GM18517 (cell line): ENCODE measurements around the gene RARA.

Experiments
- ATAC-seq: cut with Tn5 transposase; IDR thresholded peaks from one replicate; pipeline ENCODE4 v1.9.1; 2021; ENCODE audit warnings: mild to moderate bottlenecking, moderate library complexity; ENCODE audit not compliant: unreplicated experiment

Gene RARA

DNA sequence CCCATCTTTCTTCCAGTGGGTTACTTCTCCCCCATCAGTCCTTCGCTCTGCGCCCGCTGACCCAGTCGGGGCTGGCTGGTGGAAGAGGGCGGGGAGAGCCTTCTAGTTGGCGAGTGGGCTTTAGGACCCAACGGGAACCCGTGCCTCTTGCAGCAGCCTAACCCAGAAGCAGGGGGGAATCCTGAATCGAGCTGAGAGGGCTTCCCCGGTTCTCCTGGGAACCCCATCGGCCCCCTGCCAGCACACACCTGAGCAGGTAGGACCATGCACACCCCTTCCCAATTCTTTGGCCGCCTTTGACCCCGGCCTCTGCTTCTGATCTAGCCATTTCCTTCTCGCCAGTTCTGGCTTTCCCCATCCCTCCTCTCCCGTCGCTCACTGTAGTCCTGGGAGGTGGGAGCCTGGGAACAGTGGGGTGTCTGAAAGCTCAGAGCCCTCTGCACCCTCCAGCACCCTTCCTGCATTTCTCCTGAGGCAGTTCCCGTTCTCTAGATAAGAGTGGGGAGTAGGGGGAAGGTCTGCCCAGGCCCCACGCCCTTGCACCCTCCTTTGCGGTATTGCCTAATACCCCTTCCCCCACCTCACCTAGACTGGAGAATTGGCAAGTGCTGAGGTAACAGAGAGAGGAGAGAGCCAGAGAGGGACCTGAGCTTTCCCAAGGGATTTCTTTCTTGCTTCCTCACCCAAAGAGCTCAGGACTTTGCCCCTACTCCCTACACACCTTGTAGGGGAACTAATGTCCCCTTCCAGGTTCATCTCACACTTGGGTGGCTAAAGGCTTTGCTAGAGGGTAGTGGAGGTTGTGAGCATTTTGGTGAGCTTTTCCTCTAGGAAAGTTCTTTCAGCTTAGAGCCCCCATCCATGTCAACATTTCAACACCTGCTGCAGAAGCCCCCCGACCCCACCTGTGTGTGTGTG lies at the start of gene RARA:
TSS of gene RARA (plus strand) at position 150 of the 918 bp plus-strand sequence. CDS start 22,039 bp downstream, outside the sequence.
- ATAC-seq, result no peak

DNA sequence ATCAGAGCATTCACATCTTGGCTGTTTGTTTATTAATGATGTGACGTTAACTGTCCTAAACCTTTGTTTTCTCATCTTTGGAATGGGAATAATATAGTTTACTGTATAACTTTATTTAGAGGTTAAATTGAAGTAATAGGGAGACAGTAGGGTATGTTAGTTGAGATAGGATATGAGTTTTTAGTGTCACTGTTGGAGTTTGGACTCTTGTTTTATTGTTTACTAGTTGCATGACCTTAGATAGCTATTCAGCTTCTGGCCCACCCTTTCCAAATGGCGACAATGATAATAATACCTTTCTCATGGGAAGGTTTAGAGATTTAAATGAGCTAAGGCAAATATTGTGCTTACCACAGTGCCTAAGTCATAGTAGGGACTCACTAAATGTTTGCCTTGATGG lies 49.5 kb upstream of the RARA start:
- ATAC-seq, result no peak

DNA sequence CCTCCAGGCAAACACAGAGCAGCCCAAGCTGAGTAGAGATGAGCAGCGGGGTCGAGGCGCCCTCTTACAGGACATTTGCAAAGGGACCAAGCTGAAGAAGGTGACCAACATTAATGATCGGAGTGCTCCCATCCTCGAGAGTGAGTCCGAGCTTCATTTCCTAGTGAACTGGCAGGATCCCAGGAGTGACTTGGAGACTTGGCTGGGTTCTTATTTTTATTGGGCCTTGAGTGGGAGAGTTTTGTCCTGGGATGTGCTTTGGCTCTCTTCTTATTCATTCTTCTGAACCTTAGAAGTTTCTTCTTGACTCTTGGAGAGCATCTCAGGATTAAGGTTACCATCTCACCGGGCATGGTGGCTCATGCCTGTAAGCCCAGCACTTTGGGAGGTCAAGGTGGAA lies 48.5 kb upstream of the RARA start:
- ATAC-seq, result no peak

DNA sequence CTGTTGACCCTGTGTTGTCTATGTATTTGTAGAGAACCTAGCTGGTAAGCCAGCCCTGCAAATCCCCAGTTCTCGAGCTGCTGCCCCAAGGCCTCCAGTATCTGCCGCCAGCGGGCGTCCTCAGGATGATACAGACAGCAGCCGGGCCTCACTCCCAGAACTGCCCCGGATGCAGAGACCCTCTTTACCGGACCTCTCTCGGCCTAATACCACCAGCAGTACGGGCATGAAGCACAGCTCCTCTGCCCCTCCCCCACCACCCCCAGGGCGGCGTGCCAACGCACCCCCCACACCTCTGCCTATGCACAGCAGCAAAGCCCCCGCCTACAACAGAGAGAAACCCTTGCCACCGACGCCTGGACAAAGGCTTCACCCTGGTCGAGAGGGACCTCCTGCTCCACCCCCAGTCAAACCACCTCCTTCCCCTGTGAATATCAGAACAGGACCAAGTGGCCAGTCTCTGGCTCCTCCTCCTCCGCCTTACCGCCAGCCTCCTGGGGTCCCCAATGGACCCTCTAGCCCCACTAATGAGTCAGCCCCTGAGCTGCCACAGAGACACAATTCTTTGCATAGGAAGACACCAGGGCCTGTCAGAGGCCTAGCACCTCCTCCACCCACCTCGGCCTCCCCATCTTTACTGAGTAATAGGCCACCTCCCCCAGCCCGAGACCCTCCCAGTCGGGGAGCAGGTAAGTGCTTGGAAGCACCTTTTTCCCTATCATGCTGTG lies 44.4 kb upstream of the RARA start:
- ATAC-seq, result no peak

DNA sequence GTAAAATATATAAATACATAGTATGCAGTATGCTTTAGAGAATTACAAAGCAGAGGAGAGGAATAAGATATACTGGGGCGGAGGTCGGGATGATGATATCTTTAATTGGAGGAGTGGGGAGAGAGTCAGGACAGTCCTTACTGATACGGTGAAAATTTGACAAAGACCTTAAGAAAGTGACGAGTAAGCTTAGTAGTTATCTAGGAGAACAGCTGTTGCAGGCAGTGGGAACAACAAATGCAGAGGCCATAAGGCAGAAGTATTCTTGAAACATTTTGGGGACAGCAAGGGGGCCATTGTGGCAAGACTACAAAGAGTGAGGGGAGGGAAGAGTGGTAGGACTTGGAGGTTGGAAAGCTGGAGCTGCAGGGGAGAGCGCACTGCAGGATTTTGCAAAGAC lies 43.6 kb upstream of the RARA start:
- no peak for ATAC-seq

DNA sequence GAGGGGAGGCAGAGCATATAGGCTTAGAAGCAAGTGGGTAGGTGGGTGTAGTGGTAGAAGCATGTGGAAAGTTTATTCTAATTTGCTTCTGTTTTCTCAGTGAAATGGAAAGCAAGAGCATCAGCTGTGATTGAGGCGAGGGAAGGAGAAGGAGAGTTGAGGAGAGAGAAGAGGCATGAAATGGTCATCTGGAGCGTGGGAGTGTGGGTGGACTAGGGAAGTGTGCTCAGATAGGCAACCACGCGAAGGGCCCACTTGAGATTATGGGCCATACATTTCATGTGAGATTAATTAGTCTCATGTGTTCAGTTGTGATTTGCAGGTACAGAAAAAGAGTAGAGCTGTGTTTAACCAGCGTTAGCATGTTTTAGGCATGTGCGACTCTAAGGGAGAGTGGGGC lies 42.1 kb upstream of the RARA start:
- no peak for ATAC-seq

DNA sequence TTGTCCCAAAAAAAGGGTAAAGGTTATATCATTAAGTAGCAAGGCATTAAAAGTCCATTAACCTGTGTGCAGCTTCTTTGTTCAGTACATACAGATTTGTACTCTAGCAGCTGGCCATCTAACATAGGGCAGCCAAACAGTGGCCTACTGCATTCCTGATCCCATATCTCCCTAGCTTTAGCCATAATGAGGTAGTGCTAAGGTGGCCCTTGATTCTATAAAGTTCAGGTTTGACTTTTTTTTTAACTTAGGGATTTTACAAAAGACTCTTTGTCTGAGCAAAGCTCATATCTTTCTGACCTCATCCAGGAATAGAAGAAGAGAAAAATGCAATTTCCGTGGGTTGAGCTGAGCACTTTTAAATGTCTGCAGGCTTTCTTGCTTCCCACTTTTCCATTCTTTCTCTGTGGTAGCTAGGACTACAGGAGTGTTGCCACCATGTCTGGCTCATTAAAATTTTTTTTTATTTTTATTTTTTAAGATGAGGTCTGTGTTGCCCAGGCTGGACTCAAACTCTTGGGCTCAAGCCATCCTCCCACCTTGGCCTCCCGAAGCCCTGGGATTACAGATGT lies 40.8 kb upstream of the RARA start:
- ATAC-seq, result no peak

DNA sequence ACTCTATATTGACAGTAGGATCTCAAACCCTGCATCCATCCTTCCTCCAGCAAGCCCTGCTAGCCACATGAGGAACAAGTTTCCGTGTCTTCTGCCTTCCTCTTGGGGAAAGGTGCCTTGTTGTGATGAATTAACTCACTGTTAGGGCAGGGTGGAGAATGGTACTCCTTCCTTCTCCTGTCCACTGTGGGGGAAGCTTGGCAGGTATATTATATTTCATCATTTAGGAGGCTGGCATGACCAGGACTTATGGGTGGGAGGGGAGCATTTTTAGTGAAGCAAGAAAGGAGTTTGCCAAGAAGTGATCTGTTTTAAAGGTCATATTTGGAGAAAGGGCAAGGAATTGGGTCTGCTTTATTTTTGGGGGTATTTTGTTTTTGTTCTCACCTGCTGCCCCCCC lies 30.6 kb upstream of the RARA start:
- ATAC-seq, result no peak

DNA sequence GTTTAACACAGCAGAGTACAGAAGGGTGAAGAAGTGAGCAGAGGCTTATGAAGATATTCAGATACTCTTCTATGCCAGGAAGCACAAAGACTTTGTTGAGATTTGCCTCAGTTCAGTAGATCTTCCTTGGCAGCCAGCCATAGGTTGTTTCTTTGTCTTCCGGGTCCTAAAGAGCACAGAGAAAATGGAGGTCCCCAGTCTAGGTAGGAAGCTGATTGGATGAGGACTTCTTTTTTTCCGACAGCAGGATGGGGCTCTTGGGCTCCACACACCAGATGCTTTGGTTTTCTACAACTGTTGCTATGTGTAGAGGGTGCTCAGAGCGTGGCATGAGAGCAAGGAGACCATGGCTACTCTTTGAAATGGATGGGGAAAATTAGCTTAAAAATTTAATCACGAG lies 29.6 kb upstream of the RARA start:
- ATAC-seq, result no peak

DNA sequence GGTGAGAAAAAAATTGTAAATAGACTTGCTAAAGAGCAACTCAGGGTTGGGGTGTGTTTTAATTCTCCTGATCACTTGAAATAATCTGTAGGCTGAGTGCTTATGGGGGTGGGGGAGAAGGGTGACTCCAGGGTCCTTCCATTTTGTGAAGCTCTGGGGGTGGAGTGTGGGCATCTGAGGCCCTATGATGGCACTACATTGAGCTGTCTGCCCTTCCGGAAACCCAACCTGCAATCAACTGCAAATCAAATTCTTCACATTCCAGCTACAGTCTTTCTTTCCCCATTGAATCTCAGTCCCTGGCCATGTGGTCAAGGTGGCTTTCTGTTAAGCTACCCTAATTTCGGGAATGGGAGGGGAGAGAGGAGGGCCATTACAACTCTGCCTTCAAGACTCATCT lies 27.3 kb upstream of the RARA start:
- ATAC-seq, result no peak

DNA sequence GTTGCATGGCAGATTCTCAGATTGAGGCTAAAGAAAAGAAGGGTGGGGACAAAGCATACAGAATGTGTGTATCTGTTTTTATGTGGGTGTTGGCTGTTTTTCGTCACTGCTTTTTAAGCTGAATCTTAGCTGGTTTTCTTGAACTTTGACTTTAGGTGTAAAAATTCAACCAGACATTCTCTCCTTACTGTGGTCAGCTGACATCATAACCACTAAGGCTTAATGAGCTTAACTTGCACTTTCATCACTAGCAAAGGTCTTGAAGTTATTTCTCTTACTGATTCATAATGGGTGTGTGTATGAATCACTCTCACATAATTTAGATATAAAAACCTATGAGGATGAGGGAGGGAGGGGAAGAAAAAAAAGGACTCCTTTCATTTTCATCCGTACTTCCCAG lies 25.3 kb upstream of the RARA start:
- ATAC-seq, result no peak

DNA sequence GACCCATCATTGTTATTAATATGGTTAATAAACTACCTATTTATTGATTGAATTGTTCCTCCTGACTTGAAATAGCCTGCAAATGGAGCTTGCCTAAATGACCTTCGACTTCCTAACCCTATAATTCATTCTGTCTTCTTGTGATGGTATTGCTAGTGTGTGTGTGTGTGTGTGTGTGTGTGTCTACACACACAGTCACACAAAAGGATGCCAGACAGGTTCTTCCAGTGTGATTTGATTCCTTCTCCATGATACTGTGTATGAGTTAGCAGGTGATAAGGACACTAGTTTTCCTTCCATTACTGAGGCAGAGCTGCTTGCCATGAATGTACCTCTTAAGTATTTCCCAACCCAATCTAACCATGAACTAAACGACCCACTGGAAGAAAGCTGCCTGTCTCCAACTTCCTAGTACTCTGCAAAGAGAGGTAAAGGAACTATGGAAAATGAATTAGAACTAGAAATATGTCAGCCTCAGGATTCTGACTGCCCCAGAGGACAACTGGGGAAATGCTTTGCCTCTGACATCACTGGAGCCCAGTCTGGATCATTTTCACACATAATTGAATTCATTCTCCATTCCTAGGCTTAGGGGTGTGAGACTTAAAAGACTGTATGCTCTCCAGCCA lies 24.8 kb upstream of the RARA start:
- no peak for ATAC-seq

DNA sequence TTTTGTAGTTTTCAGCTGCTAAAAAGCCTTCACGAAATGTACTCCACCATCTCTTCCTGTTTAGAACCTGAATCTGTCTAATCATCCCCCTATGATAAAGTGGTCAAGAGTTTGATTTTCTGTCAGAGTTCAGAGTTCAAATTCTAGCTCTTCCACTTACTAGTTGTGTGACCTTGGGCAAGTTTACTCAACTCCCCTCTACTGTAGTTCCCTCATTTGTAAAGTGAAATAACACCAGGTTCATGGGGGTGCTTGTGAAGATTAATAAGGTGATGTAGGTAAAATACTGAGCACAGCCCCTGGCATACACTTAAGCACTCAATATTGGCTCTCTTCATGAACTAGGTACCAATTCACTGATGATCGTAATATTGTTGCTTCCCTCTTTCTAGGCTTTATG lies 22.5 kb upstream of the RARA start:
- ATAC-seq, result no peak

DNA sequence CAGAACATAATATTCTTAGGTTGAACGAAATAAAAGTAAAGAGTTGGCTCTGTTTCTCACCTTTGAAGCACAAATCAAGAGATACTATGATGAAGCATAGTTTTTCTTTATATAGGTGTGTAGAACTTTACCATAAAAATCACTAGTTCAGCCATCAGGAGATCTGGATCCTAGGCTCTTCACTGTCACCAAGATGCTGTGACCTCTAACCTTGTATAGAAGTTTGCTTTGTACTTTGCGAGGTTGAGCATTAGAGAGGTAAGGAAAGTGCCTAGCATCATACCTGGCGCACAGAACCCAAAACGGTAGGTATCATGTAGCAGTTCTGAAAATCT lies 21.9 kb upstream of the RARA start:
- ATAC-seq, result peak; percentile 8

DNA sequence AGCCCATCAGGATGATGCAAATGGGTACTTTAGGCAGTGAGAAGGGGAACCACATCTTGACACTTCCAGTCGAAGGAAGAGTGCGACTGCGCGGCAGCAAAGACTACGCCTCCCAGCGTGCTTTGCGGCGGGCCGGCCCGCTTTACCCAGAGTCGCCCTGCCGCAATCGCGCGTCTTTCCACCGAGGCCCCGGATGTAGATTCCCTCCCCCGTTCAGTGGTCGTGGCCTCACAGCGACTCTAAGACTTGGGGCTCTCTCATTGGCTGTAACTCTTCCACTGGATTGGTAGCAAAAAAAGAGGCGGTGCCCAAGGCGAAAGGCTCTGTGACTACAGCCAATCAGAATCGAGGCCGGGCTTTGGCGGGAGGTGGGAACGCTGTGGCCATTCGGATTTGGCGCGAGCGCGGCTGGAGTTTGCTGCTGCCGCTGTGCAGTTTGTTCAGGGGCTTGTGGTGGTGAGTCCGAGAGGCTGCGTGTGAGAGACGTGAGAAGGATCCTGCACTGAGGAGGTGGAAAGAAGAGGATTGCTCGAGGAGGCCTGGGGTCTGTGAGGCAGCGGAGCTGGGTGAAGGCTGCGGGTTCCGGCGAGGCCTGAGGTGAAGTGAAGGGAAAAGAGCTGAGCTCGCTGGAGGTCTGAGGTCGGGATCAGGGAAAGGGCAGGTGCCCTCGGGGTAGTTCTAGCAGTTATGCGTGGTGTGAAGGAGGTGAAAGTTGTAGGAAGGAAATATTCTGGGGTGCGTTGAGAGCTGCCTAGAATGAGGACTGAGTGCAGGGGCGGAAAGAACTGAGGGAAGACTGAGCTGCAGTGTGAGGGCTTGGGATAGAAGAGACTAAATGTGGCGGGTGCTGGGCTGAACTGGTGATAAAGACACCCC lies 21.2 kb upstream of the RARA start, which contains the start of gene CDC6:
TSS of gene CDC6 (plus strand) at position 386 of the 876 bp plus-strand sequence. CDS start 1,542 bp downstream, outside the sequence.
- ATAC-seq, result peak; percentile 86

DNA sequence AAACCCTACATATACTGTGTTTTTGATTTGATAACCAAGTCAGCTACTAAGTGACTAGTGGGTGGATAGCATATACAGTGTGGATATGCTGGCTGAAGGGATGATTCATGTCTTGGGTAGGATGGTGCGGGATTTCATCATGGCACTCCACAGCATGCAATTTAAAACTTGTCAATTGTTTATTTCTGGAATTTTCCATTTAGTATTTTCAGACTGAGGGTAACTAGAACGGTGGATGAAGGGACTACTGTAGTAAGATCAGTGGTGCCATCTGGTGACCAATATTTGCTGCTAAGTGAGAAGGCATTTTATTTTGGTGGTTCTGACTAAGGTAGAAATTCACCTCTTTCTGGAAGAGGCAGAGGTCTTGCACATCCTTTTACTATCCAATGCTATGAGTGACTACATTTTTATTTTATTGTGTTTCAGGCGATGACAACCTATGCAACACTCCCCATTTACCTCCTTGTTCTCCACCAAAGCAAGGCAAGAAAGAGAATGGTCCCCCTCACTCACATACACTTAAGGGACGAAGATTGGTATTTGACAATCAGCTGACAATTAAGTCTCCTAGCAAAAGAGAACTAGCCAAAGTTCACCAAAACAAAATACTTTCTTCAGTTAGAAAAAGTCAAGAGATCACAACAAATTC lies 18.2 kb upstream of the RARA start:
- ATAC-seq, result no peak

DNA sequence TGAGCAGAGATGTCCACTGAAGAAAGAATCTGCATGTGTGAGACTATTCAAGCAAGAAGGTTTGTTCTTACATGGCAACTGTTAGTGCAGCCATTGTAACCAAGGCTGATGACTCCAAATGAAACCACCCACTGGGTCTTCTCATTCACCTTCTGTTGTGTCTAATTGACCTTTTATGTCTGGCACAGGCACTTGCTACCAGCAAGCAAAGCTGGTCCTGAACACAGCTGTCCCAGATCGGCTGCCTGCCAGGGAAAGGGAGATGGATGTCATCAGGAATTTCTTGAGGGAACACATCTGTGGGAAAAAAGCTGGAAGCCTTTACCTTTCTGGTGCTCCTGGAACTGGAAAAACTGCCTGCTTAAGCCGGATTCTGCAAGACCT lies 17.7 kb upstream of the RARA start:
- no peak for ATAC-seq

DNA sequence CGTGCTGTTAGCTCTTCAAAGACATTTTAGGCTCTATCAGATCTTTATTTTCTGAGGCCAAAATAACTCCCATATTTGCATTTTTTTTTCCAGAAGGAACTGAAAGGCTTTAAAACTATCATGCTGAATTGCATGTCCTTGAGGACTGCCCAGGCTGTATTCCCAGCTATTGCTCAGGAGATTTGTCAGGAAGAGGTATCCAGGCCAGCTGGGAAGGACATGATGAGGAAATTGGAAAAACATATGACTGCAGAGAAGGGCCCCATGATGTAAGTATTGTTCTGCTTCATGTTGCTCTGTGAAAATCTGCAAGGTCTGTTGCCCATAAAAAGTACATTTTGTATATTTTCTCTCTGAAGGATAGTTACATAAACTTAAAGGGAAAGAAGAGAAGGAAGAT lies 15.6 kb upstream of the RARA start:
- ATAC-seq, result no peak

DNA sequence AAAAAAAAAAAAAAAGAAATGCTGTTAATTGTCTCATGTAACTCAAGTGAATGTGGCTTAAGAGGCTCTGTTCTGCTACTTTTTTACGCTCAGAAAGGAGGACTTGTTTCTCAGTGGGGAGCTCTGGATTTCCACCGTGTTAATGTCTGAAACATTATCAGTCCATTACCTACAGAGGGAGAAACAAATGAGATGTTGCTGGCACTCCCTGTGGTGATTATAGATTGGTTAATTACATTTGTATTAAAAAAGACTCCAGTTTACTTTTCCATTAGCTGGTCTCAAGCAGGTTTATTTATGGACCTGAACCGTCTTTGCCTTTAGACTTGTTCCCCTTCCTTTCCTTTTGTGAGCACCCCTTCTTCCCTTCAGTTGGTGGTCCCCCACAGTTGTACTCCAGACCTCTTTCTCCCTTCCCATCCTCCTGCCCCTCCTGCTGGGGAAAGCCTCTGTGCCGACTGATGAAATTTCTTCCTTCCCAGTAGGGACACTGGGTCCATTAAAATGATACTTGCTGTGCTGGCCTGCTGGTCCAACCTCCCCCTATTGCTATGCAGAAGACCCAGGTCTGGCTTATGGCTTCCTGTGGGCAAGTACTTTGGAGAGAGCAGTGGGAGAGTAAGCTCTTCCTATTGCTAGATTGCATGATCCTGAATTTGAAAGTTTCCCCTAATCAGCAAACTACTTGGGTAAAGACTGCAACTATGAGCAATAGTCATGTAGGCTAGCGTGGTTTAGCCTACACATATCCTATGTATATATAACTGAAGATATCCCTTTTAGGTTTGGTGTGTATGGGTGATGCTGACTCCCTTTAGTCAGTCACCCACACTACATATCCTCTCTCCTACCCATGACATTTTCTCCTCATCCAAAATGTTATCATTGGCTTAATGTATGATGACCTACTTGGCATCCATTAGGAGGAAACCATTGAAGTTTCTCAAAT lies 13.2 kb upstream of the RARA start:
- no peak for ATAC-seq
